ENCODE results near the gene APOBEC3F.
A peak's percentile ranks its signal among the peaks of the same experiment; 100 is the strongest.
"Not testable (repeated sequence)": the region's sequence is repeated elsewhere in the genome, so short reads cannot be mapped to it uniquely, and the experiment has no call there.

APOBEC3F gene

DNA sequence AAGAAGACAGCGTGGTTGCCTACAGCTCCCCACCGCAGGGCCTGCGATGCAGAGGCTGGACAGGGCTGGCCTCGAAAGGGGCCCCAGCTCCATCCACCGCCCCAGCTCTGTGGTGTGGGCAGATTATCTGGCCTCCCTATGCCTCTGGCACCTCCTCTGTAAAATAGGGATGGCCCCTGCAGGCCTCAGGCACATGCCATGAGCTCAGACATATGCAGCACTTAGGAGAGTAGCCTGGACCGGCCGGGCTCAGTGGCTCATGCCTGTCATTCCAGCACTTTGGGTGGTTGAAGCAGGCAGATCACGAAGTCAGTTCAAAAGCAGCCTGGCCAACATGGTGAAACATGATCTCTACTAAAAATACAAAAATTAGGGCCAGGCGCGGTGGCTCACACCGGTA is 12.4 kb upstream of the APOBEC3F start:
- Histone ChIP-seq H3K4me1 (ENCODE audit: control insufficient read depth, insufficient read depth, low read length) (peaks cover 22% of the 10 kb centered on the region), H3K9ac (ENCODE audit: low read length) (no peak overlapping the region), H3K9me3 (ENCODE audit: control insufficient read depth, insufficient read depth, low read depth, low read length) (no peaks in the 10 kb centered on the region), H3K4me3 (ENCODE audit: low read depth, low read length) (no peak overlapping the region), H3K36me3 (ENCODE audit: control insufficient read depth, insufficient read depth, low read length) (peaks cover 21% of the 10 kb centered on the region), H3K27ac (ENCODE audit: low read depth, low read length) (no peak overlapping the region), H3K27me3 (ENCODE audit: control insufficient read depth, insufficient read depth, low read length) (no peaks in the 10 kb centered on the region)

DNA sequence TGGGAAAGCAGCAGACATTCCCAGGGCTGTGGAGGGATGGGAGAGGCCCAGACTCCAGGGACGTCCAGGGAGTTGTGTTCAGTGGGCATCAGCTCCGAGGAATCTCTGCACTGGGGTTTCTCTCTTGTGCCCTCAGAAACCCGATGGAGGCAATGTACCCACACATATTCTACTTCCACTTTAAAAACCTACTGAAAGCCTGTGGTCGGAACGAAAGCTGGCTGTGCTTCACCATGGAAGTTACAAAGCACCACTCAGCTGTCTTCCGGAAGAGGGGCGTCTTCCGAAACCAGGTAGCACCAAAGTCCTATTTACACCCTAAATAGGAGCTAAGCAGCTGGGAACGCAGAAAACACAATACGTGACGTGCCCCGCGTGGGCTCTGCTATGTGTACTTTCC is 11.4 kb upstream of the APOBEC3F start:
- H3K9me3 ChIP-seq (ENCODE audit: control insufficient read depth, insufficient read depth, low read depth, low read length): no peaks in the 10 kb centered on the region
- peaks cover 13% of the 10 kb centered on the region for H3K36me3 ChIP-seq (ENCODE audit: control insufficient read depth, insufficient read depth, low read length)
- no peak overlapping the region for H3K9ac ChIP-seq (ENCODE audit: low read length)
- H3K4me3 ChIP-seq (ENCODE audit: low read depth, low read length): no peak overlapping the region
- H3K27me3 ChIP-seq (ENCODE audit: control insufficient read depth, insufficient read depth, low read length): no peaks in the 10 kb centered on the region
- peaks cover 22% of the 10 kb centered on the region for H3K4me1 ChIP-seq (ENCODE audit: control insufficient read depth, insufficient read depth, low read length)
- no peak overlapping the region for H3K27ac ChIP-seq (ENCODE audit: low read depth, low read length)

DNA sequence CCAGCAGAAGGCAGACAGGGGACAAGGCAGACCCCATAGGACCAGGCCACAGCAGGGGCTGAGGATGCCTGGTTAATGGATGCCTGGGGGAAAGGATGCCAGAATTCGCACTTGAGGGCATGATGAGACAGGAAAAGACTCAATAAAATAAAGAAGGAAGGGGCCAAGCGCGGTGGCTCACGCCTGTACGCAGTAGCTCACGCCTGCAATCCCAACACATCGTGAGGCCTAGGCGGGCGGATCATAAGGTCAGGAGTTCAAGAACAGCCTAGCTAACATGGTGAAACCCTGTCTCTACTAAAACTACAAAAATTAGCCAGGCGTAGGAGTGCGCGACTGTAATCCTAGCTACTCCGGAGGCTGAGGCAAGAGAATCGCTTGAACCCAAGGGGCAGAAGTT is 10.0 kb upstream of the APOBEC3F start:
- Histone ChIP-seq H3K27me3 (ENCODE audit: control insufficient read depth, insufficient read depth, low read length) (no peaks in the 10 kb centered on the region), H3K9ac (ENCODE audit: low read length) (no peak overlapping the region), H3K9me3 (ENCODE audit: control insufficient read depth, insufficient read depth, low read depth, low read length) (no peaks in the 10 kb centered on the region), H3K36me3 (ENCODE audit: control insufficient read depth, insufficient read depth, low read length) (peaks cover 3% of the 10 kb centered on the region; the same call in 1 of the 2 replicates), H3K27ac (ENCODE audit: low read depth, low read length) (no peak overlapping the region), H3K4me3 (ENCODE audit: low read depth, low read length) (no peak overlapping the region), H3K4me1 (ENCODE audit: control insufficient read depth, insufficient read depth, low read length) (peaks cover 22% of the 10 kb centered on the region)

DNA sequence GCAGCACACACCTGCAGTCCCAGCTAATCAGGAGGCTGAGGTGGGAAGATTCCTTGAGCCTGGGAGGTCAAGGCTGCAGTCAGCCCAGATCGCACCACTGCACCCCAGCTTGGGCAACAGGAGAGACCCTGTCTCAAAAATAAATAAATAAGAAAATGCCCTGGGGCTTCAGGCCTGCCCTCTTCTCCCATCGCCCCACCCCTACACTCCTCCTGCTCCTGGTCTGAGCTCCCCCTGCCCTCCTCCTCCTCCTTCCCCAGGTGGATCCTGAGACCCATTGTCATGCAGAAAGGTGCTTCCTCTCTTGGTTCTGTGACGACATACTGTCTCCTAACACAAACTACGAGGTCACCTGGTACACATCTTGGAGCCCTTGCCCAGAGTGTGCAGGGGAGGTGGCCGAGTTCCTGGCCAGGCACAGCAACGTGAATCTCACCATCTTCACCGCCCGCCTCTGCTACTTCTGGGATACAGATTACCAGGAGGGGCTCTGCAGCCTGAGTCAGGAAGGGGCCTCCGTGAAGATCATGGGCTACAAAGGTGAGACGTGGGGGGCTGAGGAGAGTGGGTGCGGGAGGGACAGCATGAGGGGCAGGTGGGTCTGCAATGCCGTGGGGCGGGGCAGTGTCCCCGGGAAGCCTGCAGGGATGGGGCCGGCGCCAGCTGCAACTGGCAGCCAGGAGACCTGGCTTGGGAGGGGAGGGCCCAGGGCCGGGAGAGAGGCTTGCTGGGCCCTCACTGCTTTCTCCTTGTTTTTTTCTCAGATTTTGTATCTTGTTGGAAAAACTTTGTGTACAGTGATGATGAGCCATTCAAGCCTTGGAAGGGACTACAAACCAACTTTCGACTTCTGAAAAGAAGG is 9.0 kb upstream of the APOBEC3F start:
- H3K9me3 ChIP-seq (ENCODE audit: control insufficient read depth, insufficient read depth, low read depth, low read length); H3K27me3 ChIP-seq (ENCODE audit: control insufficient read depth, insufficient read depth, low read length); H3K36me3 ChIP-seq (ENCODE audit: control insufficient read depth, insufficient read depth, low read length): not testable (repeated sequence)
- Histone ChIP-seq H3K9ac (ENCODE audit: low read length) (peak overlapping the region; percentile 75), H3K4me3 (ENCODE audit: low read depth, low read length) (peak overlapping the region; percentile 50), H3K4me1 (ENCODE audit: control insufficient read depth, insufficient read depth, low read length) (peaks cover 27% of the 10 kb centered on the region), H3K27ac (ENCODE audit: low read depth, low read length) (peak overlapping the region; percentile 62)

DNA sequence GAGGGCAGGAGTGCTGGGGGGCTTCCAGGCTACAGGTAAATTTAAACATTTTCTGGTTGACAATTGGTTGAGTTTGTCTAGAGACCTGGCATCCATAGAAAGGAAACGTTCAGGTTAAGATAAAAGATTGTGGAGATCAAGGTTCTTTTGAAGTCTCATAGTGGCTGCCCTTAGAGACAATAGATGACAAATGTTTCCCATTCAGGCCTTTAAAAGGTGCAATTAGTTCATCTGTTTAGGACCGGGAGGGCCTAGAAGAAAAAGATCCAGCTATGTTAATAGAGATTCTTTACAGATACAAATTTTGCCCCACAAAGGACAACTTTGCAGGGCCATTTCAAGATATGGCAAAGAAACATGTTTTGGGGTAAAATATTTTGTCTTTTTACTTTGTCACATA is 3.6 kb upstream of the APOBEC3F start:
- H3K4me3 ChIP-seq (ENCODE audit: low read depth, low read length); H3K27me3 ChIP-seq (ENCODE audit: control insufficient read depth, insufficient read depth, low read length); H3K9me3 ChIP-seq (ENCODE audit: control insufficient read depth, insufficient read depth, low read depth, low read length); H3K36me3 ChIP-seq (ENCODE audit: control insufficient read depth, insufficient read depth, low read length): not testable (repeated sequence)
- Histone ChIP-seq H3K4me1 (ENCODE audit: control insufficient read depth, insufficient read depth, low read length) (peaks cover 38% of the 10 kb centered on the region), H3K27ac (ENCODE audit: low read depth, low read length) (peak overlapping the region; percentile 71; the same call in 1 of the 2 replicates), H3K9ac (ENCODE audit: low read length) (peak overlapping the region; percentile 26)

DNA sequence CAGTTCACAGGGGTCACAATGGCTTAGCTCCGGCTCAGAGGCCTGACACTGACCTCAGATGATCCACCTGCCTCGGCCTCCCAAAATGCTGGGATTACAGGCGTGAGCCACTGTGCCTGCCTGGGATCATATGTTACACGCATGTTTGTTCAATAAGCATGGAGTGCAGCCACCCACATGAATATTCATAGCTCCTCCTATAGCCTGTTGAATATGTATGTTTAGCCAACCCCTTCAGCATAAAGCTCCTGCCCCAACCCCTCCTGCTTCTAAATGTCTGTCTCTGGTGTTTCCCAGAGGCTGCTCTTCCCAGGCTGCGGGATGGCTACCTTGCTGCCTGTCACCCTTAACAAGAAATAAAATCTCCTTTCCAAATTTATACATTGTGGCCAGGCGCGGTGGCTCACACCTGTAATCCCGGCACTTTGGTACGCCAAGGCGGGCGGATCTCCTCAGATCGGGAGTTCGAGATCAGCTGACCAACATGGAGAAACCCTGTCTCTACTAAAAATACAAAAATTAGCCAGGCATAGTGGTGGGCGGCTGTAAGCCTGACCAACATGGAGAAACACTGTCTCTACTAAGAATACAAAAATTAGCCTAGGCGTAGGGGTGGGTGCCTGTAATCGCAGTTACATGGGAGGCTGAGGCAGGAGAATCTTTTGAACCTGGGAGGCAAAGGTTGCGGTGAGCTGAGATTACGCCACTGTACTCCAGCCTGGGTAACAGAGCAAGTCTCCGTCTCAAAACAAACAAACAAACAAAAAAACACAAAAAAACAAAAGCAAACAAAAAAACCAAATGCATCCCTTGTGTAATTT is 1.1 kb upstream of the APOBEC3F start:
- H3K4me3 ChIP-seq (ENCODE audit: low read depth, low read length): peak overlapping the region; percentile 48
- 0 out of 2 replicates have a peak, but pooled peaks cover 3% of the 10 kb centered on the region for H3K36me3 ChIP-seq (ENCODE audit: control insufficient read depth, insufficient read depth, low read length)
- H3K9me3 ChIP-seq (ENCODE audit: control insufficient read depth, insufficient read depth, low read depth, low read length): no peaks in the 10 kb centered on the region
- H3K27me3 ChIP-seq (ENCODE audit: control insufficient read depth, insufficient read depth, low read length): no peaks in the 10 kb centered on the region
- peaks cover 37% of the 10 kb centered on the region for H3K4me1 ChIP-seq (ENCODE audit: control insufficient read depth, insufficient read depth, low read length)
- H3K27ac ChIP-seq (ENCODE audit: low read depth, low read length): peak overlapping the region; percentile 73; the same call in 1 of the 2 replicates
- H3K9ac ChIP-seq (ENCODE audit: low read length): peak overlapping the region; percentile 41

DNA sequence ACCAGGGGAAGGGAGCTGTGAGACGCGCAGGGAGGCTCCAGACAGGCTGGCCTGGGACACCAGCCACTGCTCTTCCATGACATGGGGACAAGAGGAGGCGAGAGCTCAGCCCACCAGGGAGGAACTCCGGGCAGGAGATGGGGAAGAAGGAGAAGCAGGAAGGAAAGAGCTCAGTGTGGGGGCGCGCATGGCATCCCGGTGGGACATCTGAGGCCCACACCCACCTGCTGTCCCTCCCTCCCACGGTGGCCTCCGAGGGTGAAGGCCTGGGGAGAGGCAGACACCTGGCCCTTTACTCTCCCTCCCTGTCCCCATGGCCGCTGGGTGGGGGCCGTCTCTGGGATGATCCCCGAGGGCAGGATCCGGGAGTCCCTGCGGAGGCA is 518 bp upstream of the APOBEC3F start:
- H3K9me3 ChIP-seq (ENCODE audit: control insufficient read depth, insufficient read depth, low read depth, low read length); H3K27me3 ChIP-seq (ENCODE audit: control insufficient read depth, insufficient read depth, low read length); H3K36me3 ChIP-seq (ENCODE audit: control insufficient read depth, insufficient read depth, low read length): not testable (repeated sequence)
- peak overlapping the region; percentile 41 for H3K9ac ChIP-seq (ENCODE audit: low read length)
- peak overlapping the region; percentile 73; the same call in 1 of the 2 replicates for H3K27ac ChIP-seq (ENCODE audit: low read depth, low read length)
- H3K4me3 ChIP-seq (ENCODE audit: low read depth, low read length): peak overlapping the region; percentile 48
- H3K4me1 ChIP-seq (ENCODE audit: control insufficient read depth, insufficient read depth, low read length): peaks cover 38% of the 10 kb centered on the region

DNA sequence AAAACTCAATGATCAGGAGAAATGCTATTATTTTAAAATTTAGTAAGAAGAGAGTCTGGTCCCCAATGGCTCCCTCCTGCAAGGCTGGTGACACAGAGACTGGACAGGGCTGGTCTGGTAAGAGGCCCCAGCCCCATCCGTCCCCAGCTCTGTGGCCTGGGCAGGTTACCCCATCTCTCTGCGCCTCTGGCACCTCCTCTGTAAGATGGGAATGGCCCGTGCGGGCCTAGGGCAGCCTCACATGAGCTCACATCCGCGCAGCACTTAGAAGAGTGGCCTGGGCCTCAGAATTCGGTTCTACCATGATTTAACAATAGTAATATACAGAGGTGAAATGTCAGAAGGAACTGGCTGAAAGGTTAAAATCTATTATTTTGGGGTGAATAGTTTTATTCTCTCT is 1.2 kb downstream of the APOBEC3F start:
- no peak overlapping the region for H3K27ac ChIP-seq (ENCODE audit: low read depth, low read length)
- peaks cover 43% of the 10 kb centered on the region for H3K4me1 ChIP-seq (ENCODE audit: control insufficient read depth, insufficient read depth, low read length)
- H3K36me3 ChIP-seq (ENCODE audit: control insufficient read depth, insufficient read depth, low read length): peaks cover 6% of the 10 kb centered on the region
- H3K9me3 ChIP-seq (ENCODE audit: control insufficient read depth, insufficient read depth, low read depth, low read length): no peaks in the 10 kb centered on the region
- no peak overlapping the region; the same call in 1 of the 2 replicates for H3K4me3 ChIP-seq (ENCODE audit: low read depth, low read length)
- H3K27me3 ChIP-seq (ENCODE audit: control insufficient read depth, insufficient read depth, low read length): no peaks in the 10 kb centered on the region
- H3K9ac ChIP-seq (ENCODE audit: low read length): no peak overlapping the region

DNA sequence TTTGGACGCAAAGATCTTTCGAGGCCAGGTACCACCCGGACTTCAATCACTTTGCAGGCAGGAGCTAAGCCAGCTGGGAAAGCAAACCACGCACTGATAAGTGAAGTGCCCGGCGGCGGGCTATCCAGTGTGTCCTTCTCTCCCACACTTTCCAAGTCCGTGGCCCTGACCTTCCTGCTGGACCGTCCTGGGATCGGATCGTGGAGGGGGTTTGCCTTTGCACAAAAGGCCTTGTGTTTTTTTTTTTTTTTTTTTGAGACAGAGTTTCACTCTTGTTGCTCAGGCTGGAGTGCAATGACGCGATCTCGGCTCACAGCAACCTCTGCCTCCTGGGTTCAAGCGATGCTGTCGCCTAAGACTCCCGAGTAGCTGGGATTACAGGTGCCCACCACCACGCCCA is 2.4 kb downstream of the APOBEC3F start:
- peaks cover 49% of the 10 kb centered on the region for H3K4me1 ChIP-seq (ENCODE audit: control insufficient read depth, insufficient read depth, low read length)
- H3K36me3 ChIP-seq (ENCODE audit: control insufficient read depth, insufficient read depth, low read length); H3K9ac ChIP-seq (ENCODE audit: low read length); H3K4me3 ChIP-seq (ENCODE audit: low read depth, low read length); H3K27ac ChIP-seq (ENCODE audit: low read depth, low read length); H3K27me3 ChIP-seq (ENCODE audit: control insufficient read depth, insufficient read depth, low read length); H3K9me3 ChIP-seq (ENCODE audit: control insufficient read depth, insufficient read depth, low read depth, low read length): not testable (repeated sequence)

DNA sequence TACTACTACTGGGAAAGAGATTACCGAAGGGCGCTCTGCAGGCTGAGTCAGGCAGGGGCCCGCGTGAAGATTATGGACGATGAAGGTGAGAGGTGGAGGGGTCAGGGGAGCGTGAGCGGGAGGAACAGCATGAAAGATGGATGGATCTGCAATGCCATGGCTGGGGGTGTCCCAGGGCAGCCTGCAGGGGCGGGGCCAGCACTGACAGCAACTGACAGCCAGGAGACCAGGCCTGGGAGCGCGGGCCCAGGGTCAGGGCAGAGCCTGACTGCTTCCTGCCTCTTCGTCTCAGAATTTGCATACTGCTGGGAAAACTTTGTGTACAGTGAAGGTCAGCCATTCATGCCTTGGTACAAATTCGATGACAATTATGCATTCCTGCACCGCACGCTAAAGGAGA is 4.5 kb downstream of the APOBEC3F start:
- not testable (repeated sequence) for H3K27ac ChIP-seq (ENCODE audit: low read depth, low read length); H3K36me3 ChIP-seq (ENCODE audit: control insufficient read depth, insufficient read depth, low read length); H3K9me3 ChIP-seq (ENCODE audit: control insufficient read depth, insufficient read depth, low read depth, low read length); H3K9ac ChIP-seq (ENCODE audit: low read length); H3K4me3 ChIP-seq (ENCODE audit: low read depth, low read length); H3K27me3 ChIP-seq (ENCODE audit: control insufficient read depth, insufficient read depth, low read length)
- H3K4me1 ChIP-seq (ENCODE audit: control insufficient read depth, insufficient read depth, low read length): peaks cover 44% of the 10 kb centered on the region

DNA sequence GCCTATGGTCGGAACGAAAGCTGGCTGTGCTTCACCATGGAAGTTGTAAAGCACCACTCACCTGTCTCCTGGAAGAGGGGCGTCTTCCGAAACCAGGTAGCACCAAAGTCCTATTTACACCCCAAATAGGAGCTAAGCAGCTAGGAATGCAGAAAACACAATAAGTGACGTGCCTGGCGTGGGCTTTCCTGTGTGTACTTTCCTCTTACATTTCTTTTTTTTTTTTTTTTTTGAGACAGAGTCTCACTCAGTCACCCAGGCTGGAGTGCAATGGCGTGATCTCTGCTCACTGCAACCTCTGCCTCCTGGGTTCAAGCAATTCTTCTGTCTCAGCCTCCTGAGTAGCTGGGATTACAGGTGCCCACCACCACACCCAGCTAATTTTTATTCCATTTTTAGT is 8.8 kb downstream of the APOBEC3F start:
- H3K27me3 ChIP-seq (ENCODE audit: control insufficient read depth, insufficient read depth, low read length); H3K4me3 ChIP-seq (ENCODE audit: low read depth, low read length); H3K27ac ChIP-seq (ENCODE audit: low read depth, low read length); H3K36me3 ChIP-seq (ENCODE audit: control insufficient read depth, insufficient read depth, low read length); H3K9ac ChIP-seq (ENCODE audit: low read length); H3K9me3 ChIP-seq (ENCODE audit: control insufficient read depth, insufficient read depth, low read depth, low read length): not testable (repeated sequence)
- H3K4me1 ChIP-seq (ENCODE audit: control insufficient read depth, insufficient read depth, low read length): peaks cover 38% of the 10 kb centered on the region

Measured in HUES6 (cell line).